Neuron (in vitro differentiated cells): ENCODE results near the gene PRUNE2.
"Not testable (repeated sequence)": the region's sequence is repeated elsewhere in the genome, so short reads cannot be mapped to it uniquely, and the experiment has no call there.

Experiments used
- H2AFZ ChIP-seq: one replicate; pipeline ENCODE4 v1.6.1; 2013; ENCODE audit warnings: low read depth, mild to moderate bottlenecking, inconsistent platforms, low read length, moderate library complexity
- H3K27me3 ChIP-seq: one replicate; pipeline ENCODE4 v1.6.1; 2013; ENCODE audit warnings: low read length; ENCODE audit not compliant: insufficient read depth
- H3K36me3 ChIP-seq: one replicate; pipeline ENCODE4 v1.6.1; 2013; ENCODE audit warnings: low read length; ENCODE audit not compliant: insufficient read depth
- H3K4me1 ChIP-seq: one replicate; pipeline ENCODE4 v1.6.1; 2013; ENCODE audit warnings: low read length; ENCODE audit not compliant: insufficient read depth
- H3K4me3 ChIP-seq: 2 replicates; pipeline ENCODE4 v1.5.1; 2013; ENCODE audit warnings: mild to moderate bottlenecking, low read length, moderate library complexity
- H3K9me3 ChIP-seq: one replicate; pipeline ENCODE4 v1.6.1; 2013; ENCODE audit warnings: low read length

PRUNE2 gene

DNA sequence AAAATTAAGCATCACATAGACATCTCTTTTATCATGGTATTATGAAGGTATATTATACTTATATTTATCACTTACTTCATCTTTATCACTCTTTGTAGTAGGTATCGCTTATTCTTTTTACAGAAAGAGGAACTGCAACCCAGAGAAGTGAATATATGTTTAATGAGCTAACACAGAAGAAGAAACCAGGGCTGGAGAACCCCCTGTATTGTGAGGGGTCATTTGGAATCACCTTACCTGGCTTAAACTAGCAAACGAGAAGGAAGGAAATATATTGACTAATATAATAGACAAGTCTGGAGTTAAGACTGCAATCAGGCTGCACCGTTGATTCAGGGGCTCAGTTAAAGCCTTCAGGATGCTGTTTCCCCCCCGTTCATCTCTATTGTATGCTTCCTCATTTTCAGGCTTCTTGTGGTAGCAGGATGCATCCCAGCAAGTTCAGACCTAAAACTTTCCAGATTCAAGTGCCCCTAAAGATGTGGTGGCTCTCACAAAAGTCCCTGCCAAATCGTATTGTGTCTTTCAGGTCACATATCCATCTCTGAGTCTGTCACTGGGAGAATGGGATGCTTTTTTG lies 300.5 kb downstream of the PRUNE2 start:
- Histone ChIP-seq H3K36me3 (no peaks in the 10 kb centered on the region), H3K27me3 (no peaks in the 10 kb centered on the region), H2AFZ (no peak overlapping the region), H3K4me1 (peaks cover under 1% of the 10 kb centered on the region), H3K4me3 (no peak overlapping the region), H3K9me3 (no peaks in the 10 kb centered on the region)

DNA sequence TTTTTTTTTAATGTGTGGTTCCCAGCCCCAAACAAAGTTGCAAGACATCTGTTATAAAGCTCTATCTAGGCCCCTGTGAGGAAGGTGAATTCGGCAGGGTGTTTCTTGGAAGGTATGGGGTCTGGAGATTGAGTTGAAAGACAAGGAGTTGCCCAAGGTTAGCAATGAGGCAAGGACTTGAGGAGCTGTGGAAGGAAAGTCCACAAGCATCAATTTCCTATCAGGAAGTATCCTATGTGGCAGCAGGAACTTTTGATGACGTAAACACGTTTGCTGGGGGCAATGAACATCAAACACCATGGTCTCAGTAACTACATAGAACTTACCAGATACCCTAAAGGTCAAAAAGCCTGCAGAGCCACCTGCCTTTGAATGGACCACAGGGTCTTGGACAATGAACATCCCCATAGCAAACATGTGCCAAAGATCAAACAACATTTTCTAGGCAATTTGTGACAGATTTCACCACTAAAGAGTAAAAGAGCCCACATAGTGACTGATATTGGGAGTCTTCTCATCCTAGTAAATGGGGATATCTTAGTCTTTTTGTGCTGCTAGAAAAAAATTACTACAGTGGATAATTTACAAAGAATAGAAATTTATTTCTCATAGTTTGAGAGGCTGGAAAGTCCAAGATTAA lies 301.9 kb downstream of the PRUNE2 start:
- Histone ChIP-seq H3K27me3 (no peaks in the 10 kb centered on the region), H3K9me3 (no peaks in the 10 kb centered on the region), H3K4me3 (no peak overlapping the region), H3K36me3 (no peaks in the 10 kb centered on the region), H2AFZ (no peak overlapping the region), H3K4me1 (no peaks in the 10 kb centered on the region)

DNA sequence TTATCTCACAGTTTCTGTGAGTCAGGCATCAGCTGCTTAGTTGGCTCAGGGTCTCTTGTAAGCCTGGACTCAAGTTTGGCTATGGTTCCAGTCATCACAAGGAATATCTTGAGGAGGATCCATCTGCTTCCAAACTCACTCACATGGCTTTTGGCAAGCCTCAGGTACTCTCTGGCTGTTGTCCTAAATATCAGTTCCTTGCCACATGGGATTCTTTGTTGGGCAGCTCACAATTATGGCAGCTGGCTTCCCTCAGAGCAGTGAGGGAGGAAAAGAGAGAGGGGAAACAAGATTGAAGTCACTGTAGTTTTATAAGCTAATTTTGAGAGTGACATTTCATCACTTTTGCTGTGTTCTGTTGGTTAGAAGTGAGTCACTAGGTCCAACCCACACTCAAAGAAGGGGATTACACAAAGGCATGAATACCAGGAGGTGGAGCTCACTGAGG lies 302.4 kb downstream of the PRUNE2 start:
- Histone ChIP-seq H3K36me3 (no peaks in the 10 kb centered on the region), H3K4me1 (no peaks in the 10 kb centered on the region), H3K4me3 (no peak overlapping the region), H3K27me3 (no peaks in the 10 kb centered on the region), H3K9me3 (no peaks in the 10 kb centered on the region), H2AFZ (no peak overlapping the region)

DNA sequence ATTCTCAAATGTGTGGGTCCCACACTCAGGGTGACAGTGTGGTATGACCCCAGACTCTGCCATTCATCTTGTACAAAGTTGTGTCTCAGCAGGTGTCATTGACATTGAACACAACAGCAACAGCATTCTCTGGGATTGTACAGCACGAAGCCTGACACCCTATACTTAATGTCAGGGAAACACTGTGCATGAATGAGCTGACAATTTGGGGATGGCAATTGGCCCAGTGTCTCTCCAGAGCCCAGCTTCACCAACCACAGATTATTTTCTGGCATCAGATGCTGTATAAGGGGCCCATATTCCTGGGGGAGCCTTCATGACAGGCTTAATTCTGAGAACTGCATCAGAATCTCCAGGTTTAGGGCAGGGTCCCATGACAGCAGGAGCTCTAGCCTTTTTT lies 303.7 kb downstream of the PRUNE2 start:
- Histone ChIP-seq H3K4me1 (no peaks in the 10 kb centered on the region), H3K27me3 (no peaks in the 10 kb centered on the region), H2AFZ (no peak overlapping the region), H3K36me3 (no peaks in the 10 kb centered on the region), H3K4me3 (no peak overlapping the region), H3K9me3 (no peaks in the 10 kb centered on the region)

DNA sequence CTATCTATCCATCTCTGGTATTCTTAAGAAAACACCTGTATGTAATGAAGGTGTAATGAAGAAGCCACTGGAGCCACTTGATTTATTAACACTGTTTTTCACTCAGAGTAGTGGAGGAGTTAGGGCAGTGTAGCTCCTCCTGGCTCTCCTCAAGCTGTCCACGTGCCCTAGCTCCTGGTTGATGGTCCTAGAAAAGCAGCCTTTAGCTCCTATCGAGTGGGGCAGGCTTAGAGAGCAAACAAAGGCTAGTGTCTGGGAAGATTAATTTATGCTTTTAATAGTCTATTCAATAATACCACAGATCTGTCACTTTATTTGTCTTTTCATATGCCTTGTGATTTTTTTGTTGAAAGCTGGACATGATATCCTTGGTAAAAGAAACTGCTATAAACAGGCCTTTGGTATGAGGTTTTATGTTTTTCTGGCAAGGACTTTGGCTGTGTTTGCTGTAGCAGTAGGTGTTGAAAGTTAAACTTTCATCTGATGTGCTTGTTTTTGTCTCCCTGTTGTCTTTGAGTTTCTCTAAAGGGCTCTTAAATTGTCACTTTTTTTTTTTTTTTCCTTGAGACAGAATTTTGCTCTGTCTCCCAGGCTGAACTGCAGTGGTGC lies 305.8 kb downstream of the PRUNE2 start:
- H3K27me3 ChIP-seq = no peaks in the 10 kb centered on the region
- H3K4me1 ChIP-seq = no peaks in the 10 kb centered on the region
- H3K36me3 ChIP-seq = no peaks in the 10 kb centered on the region
- H3K9me3 ChIP-seq = no peaks in the 10 kb centered on the region
- H2AFZ ChIP-seq = no peak overlapping the region
- no peak overlapping the region for H3K4me3 ChIP-seq

DNA sequence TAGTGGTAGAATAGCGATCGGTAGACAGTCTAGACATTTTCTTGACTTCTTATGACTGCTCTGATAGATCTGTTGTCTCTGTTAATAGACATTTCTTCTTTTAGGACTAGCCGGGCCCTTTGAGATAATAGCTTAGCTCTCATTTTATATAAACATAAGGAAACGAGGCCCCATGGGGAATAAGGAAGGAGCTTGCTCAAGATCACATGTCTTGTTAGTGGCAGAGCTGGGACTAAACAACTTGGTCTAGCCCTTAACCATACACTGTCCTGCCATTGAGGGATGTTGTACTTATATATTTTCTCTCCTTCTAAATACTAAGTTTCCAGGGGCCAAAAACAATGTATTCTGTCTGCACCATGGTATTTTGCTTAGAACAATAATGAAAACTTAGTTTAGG lies 306.9 kb downstream of the PRUNE2 start:
- H3K4me3 ChIP-seq = no peak overlapping the region
- H3K9me3 ChIP-seq = no peaks in the 10 kb centered on the region
- H3K4me1 ChIP-seq = no peaks in the 10 kb centered on the region
- no peaks in the 10 kb centered on the region for H3K27me3 ChIP-seq
- H3K36me3 ChIP-seq = no peaks in the 10 kb centered on the region
- H2AFZ ChIP-seq = no peak overlapping the region

DNA sequence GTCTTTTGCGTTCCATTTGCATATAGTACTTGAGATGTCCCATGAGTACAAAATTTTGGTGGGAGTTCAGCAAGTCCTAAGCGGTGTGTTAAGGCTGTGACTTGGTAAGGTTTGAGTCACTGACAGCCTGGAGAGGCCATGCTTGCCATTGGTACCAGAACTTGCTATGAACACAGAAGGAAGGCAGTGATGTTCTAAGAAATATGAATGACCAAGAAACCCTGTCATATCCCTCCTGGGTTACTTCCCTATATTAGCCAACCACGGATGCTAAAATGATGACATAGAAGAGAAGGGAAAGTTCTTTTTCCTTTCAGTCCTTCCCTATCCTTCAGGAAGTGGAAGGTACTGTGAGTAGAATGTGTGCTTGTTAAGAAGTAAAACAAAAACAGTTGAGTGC lies 310.3 kb downstream of the PRUNE2 start:
- Histone ChIP-seq H3K36me3 (no peaks in the 10 kb centered on the region), H3K4me3 (no peak overlapping the region), H3K27me3 (no peaks in the 10 kb centered on the region), H2AFZ (no peak overlapping the region), H3K4me1 (peaks cover 15% of the 10 kb centered on the region), H3K9me3 (no peaks in the 10 kb centered on the region)

DNA sequence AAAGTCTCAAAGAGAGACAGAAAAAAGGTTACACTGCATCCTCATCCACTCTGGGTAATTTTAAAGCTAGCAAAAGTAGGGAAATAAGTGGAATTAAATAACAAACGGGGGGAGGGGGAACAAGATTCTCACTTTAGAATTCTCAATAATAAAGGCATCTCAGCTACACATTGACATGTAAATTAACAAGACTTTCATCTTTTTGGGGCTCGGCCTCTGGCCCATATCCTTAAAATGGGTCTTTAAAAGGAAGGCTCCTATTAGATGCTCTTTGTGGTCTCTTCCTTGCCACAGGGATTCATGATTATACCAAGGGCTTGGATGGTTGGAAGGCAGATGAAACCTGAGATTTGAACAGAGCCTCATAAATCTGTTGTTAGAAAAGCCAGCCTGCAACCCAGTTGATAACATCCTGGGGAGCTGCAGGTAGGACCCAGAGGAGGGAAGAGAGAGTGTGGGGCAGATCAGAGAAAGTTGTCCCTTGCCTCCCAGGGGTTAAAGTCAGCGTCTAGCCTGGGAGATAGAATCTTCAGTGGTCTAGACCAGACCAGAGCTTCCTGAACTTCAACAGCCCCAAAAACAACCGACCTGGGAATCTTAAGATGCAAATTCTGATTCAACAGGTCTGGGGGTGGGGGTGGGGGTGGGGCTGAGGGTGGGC lies 311.0 kb downstream of the PRUNE2 start:
- H3K4me1 ChIP-seq = peaks cover 15% of the 10 kb centered on the region
- no peaks in the 10 kb centered on the region for H3K27me3 ChIP-seq
- H3K9me3 ChIP-seq = no peaks in the 10 kb centered on the region
- H3K36me3 ChIP-seq = no peaks in the 10 kb centered on the region
- no peak overlapping the region for H2AFZ ChIP-seq
- H3K4me3 ChIP-seq = no peak overlapping the region

DNA sequence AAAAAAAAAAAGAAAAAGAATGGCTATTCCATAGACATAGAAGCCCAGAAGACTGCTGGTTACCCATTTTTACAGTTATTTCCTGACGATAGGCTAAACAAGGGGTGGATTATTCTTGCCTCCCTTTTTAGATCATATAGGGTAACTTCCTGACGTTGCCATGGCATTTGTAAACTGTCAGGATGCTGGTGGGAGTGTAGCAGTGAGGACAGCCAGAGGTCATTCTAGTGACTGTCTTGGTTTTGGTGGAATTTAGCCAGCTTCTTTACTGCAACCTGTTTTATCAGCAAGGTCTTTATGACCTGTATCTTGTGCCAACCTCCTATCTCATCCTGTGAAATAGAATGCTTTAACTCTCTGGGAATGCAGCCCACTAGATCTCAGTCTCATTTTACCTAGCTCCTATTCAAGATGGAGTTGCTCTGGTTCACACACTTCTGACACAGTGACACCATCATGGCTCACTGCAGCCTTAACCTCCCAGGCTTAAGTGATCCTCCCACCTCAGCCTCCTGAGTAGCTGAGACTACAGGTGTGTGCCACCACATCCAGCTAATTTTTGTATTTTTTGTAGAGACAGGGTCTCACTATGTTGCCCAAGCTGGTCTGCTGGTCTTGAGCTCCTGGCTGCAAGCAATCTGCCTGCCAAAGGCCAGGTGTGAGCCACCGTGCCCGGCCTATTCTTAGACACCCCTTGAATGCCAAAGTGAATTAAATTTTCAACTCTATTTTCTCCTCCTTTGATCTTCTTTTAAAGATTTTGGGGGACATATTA lies 311.8 kb downstream of the PRUNE2 start:
- H3K4me1 ChIP-seq = peaks cover 15% of the 10 kb centered on the region
- H3K27me3 ChIP-seq, H3K4me3 ChIP-seq, H3K36me3 ChIP-seq, H2AFZ ChIP-seq, H3K9me3 ChIP-seq: not testable (repeated sequence)

DNA sequence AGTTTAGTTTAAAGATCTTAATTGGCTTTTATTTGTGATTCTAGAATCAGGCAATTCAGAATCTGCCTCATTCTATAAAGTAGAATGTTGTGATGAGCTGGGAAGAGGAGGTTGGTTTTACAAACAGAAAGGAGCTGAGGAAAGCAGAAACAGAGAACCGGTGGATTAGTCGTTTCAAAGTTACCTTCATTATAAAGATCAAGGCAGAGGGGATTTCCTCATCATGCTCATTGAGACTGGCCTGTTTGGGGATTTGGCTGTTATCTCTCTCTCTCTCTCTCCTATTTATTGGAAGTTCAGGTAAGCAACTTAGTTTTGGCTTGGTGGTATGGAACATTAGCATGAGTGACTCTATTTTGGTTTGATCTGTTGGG lies 313.0 kb downstream of the PRUNE2 start:
- Histone ChIP-seq H3K4me1 (peaks cover 15% of the 10 kb centered on the region), H3K4me3 (peak overlapping the region; percentile 19), H3K36me3 (no peaks in the 10 kb centered on the region), H2AFZ (peak overlapping the region; percentile 68), H3K9me3 (no peaks in the 10 kb centered on the region), H3K27me3 (no peaks in the 10 kb centered on the region)

DNA sequence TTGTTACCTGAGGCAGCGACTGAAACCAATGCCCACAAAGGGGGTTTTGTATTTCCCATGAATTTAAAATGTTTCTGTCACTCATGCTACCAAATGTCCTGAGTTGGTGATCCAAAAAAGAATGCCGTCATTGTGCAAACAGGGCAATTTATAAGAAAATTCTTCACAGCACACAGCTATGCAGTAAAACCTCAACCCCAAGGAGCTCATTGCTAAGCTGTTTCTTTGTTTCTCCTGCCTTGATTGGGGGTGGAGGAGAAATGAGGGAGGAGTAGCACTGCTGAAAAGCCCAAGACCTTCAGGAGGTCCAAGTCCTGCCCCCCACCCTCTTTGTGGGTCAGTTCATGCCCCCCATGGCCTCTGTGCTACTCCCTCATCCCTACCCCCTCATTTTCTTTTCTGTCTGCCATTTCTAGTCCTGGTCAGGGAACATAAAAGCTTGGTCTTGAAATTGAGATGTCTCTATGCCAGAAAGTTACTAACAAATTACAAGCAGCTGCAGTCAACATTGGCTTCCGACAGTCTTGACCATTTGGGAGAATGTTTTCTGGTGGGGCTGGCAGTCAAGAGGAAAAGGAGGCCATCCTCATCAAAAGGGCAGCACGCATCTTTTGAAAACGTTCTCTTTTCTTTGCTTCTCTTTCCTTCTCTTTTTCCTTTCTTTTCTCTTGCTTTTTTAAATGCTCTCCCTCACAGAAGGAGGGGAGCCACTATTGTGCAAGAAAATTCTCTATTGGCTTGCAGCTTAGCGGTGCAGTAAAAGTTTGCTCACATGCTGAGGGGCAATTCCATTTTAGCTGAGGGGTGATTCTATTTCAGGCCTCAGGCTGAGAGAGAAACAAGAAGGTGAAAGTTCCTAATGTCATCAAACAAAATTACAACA lies 313.6 kb downstream of the PRUNE2 start:
- Histone ChIP-seq H3K36me3 (no peaks in the 10 kb centered on the region), H3K4me1 (peaks cover 15% of the 10 kb centered on the region), H2AFZ (peak overlapping the region; percentile 68), H3K9me3 (no peaks in the 10 kb centered on the region), H3K4me3 (peak overlapping the region; percentile 19), H3K27me3 (no peaks in the 10 kb centered on the region)

DNA sequence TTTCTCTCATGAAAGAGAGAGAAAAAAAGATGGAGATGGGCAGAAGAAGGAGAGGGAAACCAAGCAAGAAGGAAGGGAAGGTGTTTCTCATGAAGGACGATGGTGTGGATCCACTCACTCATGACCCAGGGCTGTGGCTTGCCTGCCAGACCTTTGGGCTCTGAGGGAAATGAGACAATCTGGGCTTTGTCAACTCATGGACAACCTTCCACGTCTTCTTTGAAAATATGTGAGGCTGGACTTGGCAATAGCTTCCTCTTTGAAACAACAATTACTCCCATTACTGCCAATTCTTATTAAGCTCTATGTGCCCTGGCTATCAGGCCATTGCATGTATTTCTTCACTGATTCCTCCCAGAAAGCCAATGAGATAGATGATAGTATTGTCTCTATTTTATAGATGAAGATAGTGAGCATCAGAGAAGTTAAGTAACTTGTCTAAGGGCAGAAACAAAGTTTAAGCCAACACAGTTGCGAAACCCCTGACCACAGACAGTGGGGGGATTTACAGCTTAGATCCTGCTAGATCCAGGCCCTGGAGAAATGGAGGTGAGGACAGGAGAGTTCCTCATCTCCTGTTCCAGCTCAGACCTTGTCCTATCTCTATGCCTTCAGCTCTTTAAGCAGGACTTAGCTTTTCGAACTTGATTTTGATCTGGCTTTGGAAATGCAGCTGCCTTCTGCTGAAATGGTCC lies 314.5 kb downstream of the PRUNE2 start:
- Histone ChIP-seq H3K9me3 (no peaks in the 10 kb centered on the region), H2AFZ (no peak overlapping the region), H3K27me3 (no peaks in the 10 kb centered on the region), H3K4me3 (no peak overlapping the region), H3K4me1 (peaks cover 15% of the 10 kb centered on the region), H3K36me3 (no peaks in the 10 kb centered on the region)
